B cell (primary cell): ENCODE measurements around the gene TCP1. TPM values are rescaled to one million over a fixed set of nuclear protein-coding genes. Genes with fewer than 3 reads are reported as not detected.

ENCODE experiments used
- ATAC-seq: fragments of 200-7000 bp; cut with Tn5 transposase; one replicate; pipeline ENCODE4 v1.10.0; 2021; ENCODE audit warnings: low read depth, mild to moderate bottlenecking, moderate number of reproducible peaks, moderate library complexity
- CTCF ChIA-PET: fragments of 350-600 bp; sonication (Branson Sonifier 250); formaldehyde crosslinking; loops from one replicate; lab custom pipeline; 2021; ENCODE audit warnings: antibody characterized with exemption, inconsistent platforms; lab: Charles Lee
- POLR2A ChIA-PET: fragments of 350-600 bp; sonication (Branson Sonifier 250); formaldehyde crosslinking; loops from one replicate; lab custom pipeline; 2021; ENCODE audit warnings: antibody characterized with exemption; lab: Charles Lee
- DNase-seq: peaks from one replicate; pipeline ENCODE4 v3.0.0; 2013
- H2AFZ ChIP-seq: 2 replicates; pipeline ENCODE4 v1.6.1; 2012; ENCODE audit warnings: mild to moderate bottlenecking, low read depth, low read length; ENCODE audit not compliant: insufficient read depth, poor library complexity, severe bottlenecking
- H3K27ac ChIP-seq, 2 donors: 1 replicate in 1 of 2; 2 replicates in 1 of 2; pipeline ENCODE4 v1.5.1; 2012 to 2013; ENCODE audit warnings: low read length in 2 of 2, mild to moderate bottlenecking in 2 of 2, moderate library complexity in 1 of 2
- H3K27me3 ChIP-seq, 4 experiments: fragments of 200-600 bp in 1 of 4; sonication (generic) in 1 of 4; replicated peaks in 1 of 4; 1 replicate in 2 of 4; 2 replicates in 2 of 4; pipeline versions ENCODE4 v1.6.1 to v1.7.0; 2013 to 2016; ENCODE audit warnings: low read length in 3 of 4, mild to moderate bottlenecking in 2 of 4, mixed read lengths in 1 of 4, moderate library complexity in 1 of 4; ENCODE audit not compliant: insufficient read depth in 4 of 4, control insufficient read depth in 3 of 4; ENCODE audit errors: control extremely low read depth in 1 of 4
- H3K36me3 ChIP-seq, 2 experiments: replicated peaks in 1 of 2; 1 replicate in 1 of 2; 2 replicates in 1 of 2; pipeline versions ENCODE4 v1.6.1 to v1.7.1; 2013; ENCODE audit warnings: low read length in 1 of 2; ENCODE audit not compliant: insufficient read depth in 2 of 2, control insufficient read depth in 1 of 2; ENCODE audit errors: control extremely low read depth in 1 of 2, extremely low read depth in 1 of 2
- H3K4me1 ChIP-seq, 2 donors: fragments of 200-600 bp in 1 of 2; sonication (generic) in 1 of 2; 1 replicate in 1 of 2; 2 replicates in 1 of 2; pipeline versions ENCODE4 v1.5.1 to v1.6.1; 2013 to 2017; ENCODE audit warnings: low read length in 2 of 2; ENCODE audit not compliant: control insufficient read depth in 2 of 2, insufficient read depth in 2 of 2
- H3K4me2 ChIP-seq: replicated peaks from 2 replicates; pipeline ENCODE3; 2012; ENCODE audit warnings: mild to moderate bottlenecking, low read depth, low read length; ENCODE audit not compliant: poor library complexity, severe bottlenecking
- H3K4me3 ChIP-seq, 5 experiments: fragments of 200-600 bp in 1 of 5; sonication (generic) in 1 of 5; 1 replicate in 3 of 5; 2 replicates in 2 of 5; pipeline versions ENCODE4 v1.5.1 to v1.7.0; 2011 to 2016; ENCODE audit warnings: low read length in 4 of 5, mild to moderate bottlenecking in 4 of 5, low read depth in 2 of 5, control low read depth in 1 of 5, moderate library complexity in 1 of 5; ENCODE audit not compliant: insufficient read depth in 1 of 5; ENCODE audit errors: control extremely low read depth in 1 of 5, extremely low read depth in 1 of 5
- H3K79me2 ChIP-seq: fragments of 200-600 bp; sonication (generic); one replicate; pipeline ENCODE4 v1.6.0; 2016; ENCODE audit warnings: low read length; ENCODE audit not compliant: control insufficient read depth, insufficient read depth
- H3K9ac ChIP-seq: fragments of 200-600 bp; sonication (generic); 2 replicates; pipeline ENCODE4 v1.6.1; 2017; ENCODE audit warnings: mild to moderate bottlenecking, low read length, moderate library complexity
- H3K9me3 ChIP-seq, 3 donors: one replicate each; pipeline versions ENCODE4 v1.6.1 to v1.7.1; 2013; ENCODE audit warnings: low read length in 2 of 3; ENCODE audit not compliant: control insufficient read depth in 2 of 3, insufficient read depth in 1 of 3; ENCODE audit errors: control extremely low read depth in 1 of 3
- H4K20me1 ChIP-seq: 2 replicates; pipeline ENCODE4 v1.6.0; 2012; ENCODE audit warnings: mild to moderate bottlenecking, low read length; ENCODE audit not compliant: insufficient read depth, control insufficient read depth, poor library complexity, severe bottlenecking
- H3K27ac Mint-ChIP-seq: one replicate; pipeline ENCODE4 v1.8.0; 2021; ENCODE audit warnings: mixed read lengths
- H3K27me3 Mint-ChIP-seq: one replicate; pipeline ENCODE4 v1.8.0; 2021; ENCODE audit warnings: mixed read lengths
- H3K4me1 Mint-ChIP-seq: one replicate; pipeline ENCODE4 v1.8.0; 2021; ENCODE audit warnings: mixed read lengths
- H3K4me3 Mint-ChIP-seq: one replicate; pipeline ENCODE4 v1.8.0; 2021; ENCODE audit warnings: mixed read lengths
- H3K9me3 Mint-ChIP-seq: one replicate; pipeline ENCODE4 v1.8.0; 2022; ENCODE audit warnings: mixed read lengths; ENCODE audit not compliant: insufficient read depth
- CTCF ChIP-seq: fragments of 200-600 bp; IDR thresholded peaks from one replicate; pipeline ENCODE4 v1.8.0; 2022; ENCODE audit warnings: antibody characterized with exemption, mild to moderate bottlenecking
- EZH2 ChIP-seq: IDR thresholded peaks from 2 replicates; pipeline ENCODE4 v1.6.1; 2012; ENCODE audit warnings: borderline replicate concordance, low read depth, mild to moderate bottlenecking, moderate library complexity, low read length; ENCODE audit not compliant: insufficient read depth, poor library complexity, severe bottlenecking
- WGBS: methylation state at CpG from one replicate; pipeline ENCODE4 v1.1.5; 2013; ENCODE audit warnings: missing lambda C conversion rate; ENCODE audit not compliant: insufficient coverage; 5-methylcytosine and 5-hydroxymethylcytosine counted together
- intact Hi-C: fragments of 100-400 bp; cut with micrococcal nuclease; formaldehyde crosslinking; loops from one replicate; pipeline ENCODE4 v1.10.0; 2022
- polyA plus RNA-seq: library from polyadenylated mRNA; depleted of rRNA; stranded (reverse); fragments of >200 nt; gene quantifications from 2 replicates; pipeline ENCODE4 v1.2.3, GENCODE V29; 2012
- total RNA-seq, 2 donors: library from RNA; stranded (reverse); fragments of 120-200 nt in 1 of 2; gene quantifications; 1 replicate in 1 of 2; 2 replicates in 1 of 2; pipeline versions ENCODE4 v1.2.3 to v1.2.4, GENCODE V29; 2013 to 2022

TCP1 gene
- total and polyA plus RNA-seq, 2 donors (not counting 1 experiment from before 2014, with no cell fraction given) = 63.8 to 137 TPM

- TF ChIP-seq EZH2 (no peak), CTCF (no peak)
- ATAC-seq (no peak), DNase-seq (no peak)
- ChIA-PET CTCF (no interaction called here), POLR2A (no interaction called here)
- Histone ChIP-seq H2AFZ (peak overlapping the region; percentile 81), H3K27me3 (no peaks in the 10 kb centered on the region), H3K4me1 (peaks cover 18 to 23% of the 10 kb centered on the region in 2 donors), H3K79me2 (no peaks in the 10 kb centered on the region), H3K9ac (no peak overlapping the region), H3K36me3 (no peaks in the 10 kb centered on the region), H3K9me3 (peaks cover 0 to 7% (median 0%) of the 10 kb centered on the region in 3 donors), H3K4me3 (no peak overlapping the region), H4K20me1 (no peaks in the 10 kb centered on the region), H3K27ac (no peak overlapping the region), H3K4me2 (peak overlapping the region; percentile 74)
- H3K27ac Mint-ChIP-seq = no peak overlapping the region
- H3K4me3 Mint-ChIP-seq = peak overlapping the region; percentile 87
- H3K27me3 Mint-ChIP-seq = no peaks in the 10 kb centered on the region
- 18% methylated on average over 10 of the region's 11 CpGs for WGBS
- H3K4me1 Mint-ChIP-seq = peaks cover 21% of the 10 kb centered on the region
- H3K9me3 Mint-ChIP-seq = peaks cover 3% of the 10 kb centered on the region
- intact Hi-C loops = no loop called here
Observed at GRCh38 chr6:159821122-159821521, 31.7 kb upstream of the TCP1 start.

- intact Hi-C loops = no loop called here
- Histone ChIP-seq H3K4me2 (peak overlapping the region; percentile 74), H3K4me3 (peak overlapping the region; percentile 4 to 54 (median 39)), H4K20me1 (no peaks in the 10 kb centered on the region), H2AFZ (peak overlapping the region; percentile 81), H3K9me3 (peaks cover 0 to 7% (median 0%) of the 10 kb centered on the region in 3 donors), H3K79me2 (no peaks in the 10 kb centered on the region), H3K27me3 (no peaks in the 10 kb centered on the region), H3K36me3 (no peaks in the 10 kb centered on the region), H3K27ac (no peak overlapping the region), H3K4me1 (peaks cover 18 to 23% of the 10 kb centered on the region in 2 donors), H3K9ac (peak overlapping the region; percentile 60)
- ATAC-seq (peak; percentile 49), DNase-seq (peak; percentile 39)
- no peak for TF ChIP-seq CTCF
- TF ChIP-seq EZH2 = no peak
- H3K27me3 Mint-ChIP-seq = no peaks in the 10 kb centered on the region
- H3K4me1 Mint-ChIP-seq = peaks cover 21% of the 10 kb centered on the region
- ChIA-PET POLR2A (no interaction called here), CTCF (no interaction called here)
- H3K9me3 Mint-ChIP-seq = peaks cover 3% of the 10 kb centered on the region
- H3K27ac Mint-ChIP-seq = peak overlapping the region; percentile 59
- H3K4me3 Mint-ChIP-seq = peak overlapping the region; percentile 87
- WGBS = 36% methylated on average over 28 of the region's 28 CpGs
Observed at GRCh38 chr6:159819932-159820640, 30.7 kb upstream of the TCP1 start.
